GM12891 (cell line): ENCODE measurements around the gene GATD1.

Source experiments
- PAX5 ChIP-seq: IDR thresholded peaks from 2 replicates; pipeline ENCODE4 v1.6.1; 2011; ENCODE audit warnings: low read length, moderate library complexity, mild to moderate bottlenecking; ENCODE audit not compliant: insufficient read depth, severe bottlenecking
- POLR2A ChIP-seq: IDR thresholded peaks from 2 replicates; pipeline ENCODE4 v1.6.1; 2011; ENCODE audit warnings: low read depth, low read length, control low read depth
- POLR2AphosphoS5 ChIP-seq: IDR thresholded peaks from 2 replicates; pipeline ENCODE4 v1.6.1; 2011; ENCODE audit warnings: low read depth, low read length, control low read depth
- SPI1 ChIP-seq: IDR thresholded peaks from 2 replicates; pipeline ENCODE4 v1.6.1; 2011; ENCODE audit warnings: low read depth, low read length, control low read depth
- TAF1 ChIP-seq: IDR thresholded peaks from 2 replicates; pipeline ENCODE4 v1.6.1; 2011; ENCODE audit warnings: low read depth, low read length, control low read depth

GRCh38 chr11:819129-819931 is 42.0 kb upstream of the GATD1 start:
- TF ChIP-seq POLR2A = peak; percentile 43; the same call in 1 of the 2 replicates
- peak; percentile 59; the same call in 1 of the 2 replicates for TF ChIP-seq POLR2AphosphoS5
- TF ChIP-seq TAF1 = peak; percentile 24; the same call in 1 of the 2 replicates
- no peak for TF ChIP-seq SPI1
- TF ChIP-seq PAX5 = no peak
